ENCODE results near the gene SZT2. TPM values are rescaled to one million over a fixed set of nuclear protein-coding genes. Genes with fewer than 3 reads are reported as not detected.

The SZT2 gene
- total and polyA plus RNA-seq, 2 of the 13 experiments (the other 11 are each of a cell fraction or from before 2014, with no cell fraction given), result 8.0 to 8.8 TPM

DNA sequence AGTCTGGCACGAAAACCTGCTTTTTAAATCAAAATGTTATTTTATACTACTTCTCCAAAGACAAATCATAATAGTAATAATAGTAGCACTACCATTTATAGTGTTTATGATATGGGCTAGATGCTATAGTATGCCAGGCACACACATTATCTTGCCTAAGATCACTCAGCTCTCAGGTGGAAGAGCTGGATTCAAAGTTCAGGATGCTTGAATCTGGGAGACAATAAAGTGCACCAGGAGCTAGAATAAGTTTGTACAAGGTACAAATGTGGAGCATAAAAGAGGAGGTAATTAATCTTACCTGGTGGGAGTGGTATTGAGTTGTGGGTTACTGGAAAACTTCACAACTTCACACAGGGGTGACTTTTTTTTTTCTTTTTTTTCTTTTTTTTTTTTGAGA is 11.9 kb upstream of the SZT2 start:
- no peak overlapping the region for H3K27ac ChIP-seq (ENCODE audit: extremely low read length, insufficient read depth, low read length)
- no peak for FAIRE-seq
- H4K20me1 ChIP-seq (ENCODE audit: insufficient read depth, low read length), result no peaks in the 10 kb centered on the region
- no peak overlapping the region for H3K4me2 ChIP-seq (ENCODE audit: low read depth, low read length)
- no peaks in the 10 kb centered on the region for H3K79me2 ChIP-seq (ENCODE audit: insufficient read depth, low read length)
- WGBS (ENCODE audit: low lambda C conversion rate), result 77% methylated on average over 1 of the region's 1 CpG
- peaks cover 14% of the 10 kb centered on the region for H3K4me1 ChIP-seq (ENCODE audit: insufficient read depth, low read length)
- ATAC-seq, result no peak
- no TSS peak for BruUV-seq (replicated peaks)
- ChIA-PET CTCF (ENCODE audit: low intra/inter-chr PET ratio, low total read pairs) (no interaction called here), POLR2A (interaction anchor here (1.5 kb wide), 1 partner anchor 11 kb away, joined by 3 read pairs; no protein-coding TSS in a partner anchor)
- TF ChIP-seq, protein P1, sequence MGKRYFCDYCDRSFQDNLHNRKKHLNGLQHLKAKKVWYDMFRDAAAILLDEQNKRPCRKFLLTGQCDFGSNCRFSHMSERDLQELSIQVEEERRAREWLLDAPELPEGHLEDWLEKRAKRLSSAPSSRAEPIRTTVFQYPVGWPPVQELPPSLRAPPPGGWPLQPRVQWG (CRISPR knock-in tag; IDR thresholded peaks at IDR 0.05; ENCODE audit: borderline replicate concordance, low read depth), result no peak
- no peak for TF ChIP-seq TAF15 (IDR thresholded peaks at IDR 0.05; ENCODE audit: low read depth, low read length, poor library complexity, severe bottlenecking)
- TF ChIP-seq HOXA9 (CRISPR knock-in tag; IDR thresholded peaks at IDR 0.05; ENCODE audit: borderline replicate concordance), result no peak
- no peaks in the 10 kb centered on the region for H3K27me3 ChIP-seq (ENCODE audit: control insufficient read depth in 1 of 2, insufficient read depth in 2 of 2, low read length in 2 of 2)
- no peak overlapping the region for H2AFZ ChIP-seq (ENCODE audit: low read length)
- no peak for DNase-seq (ENCODE audit: low spot score)
- intact Hi-C loops (cut with micrococcal nuclease; ENCODE audit: unreplicated experiment) (no loop called here), in situ Hi-C loops (cut with HindIII; ENCODE audit: extremely low pct_ligation_motif_present, low pct_unique_long_range_greater_than_20kb) (no loop called here)
- no peak overlapping the region for H3K9ac ChIP-seq (ENCODE audit: insufficient read depth, low read depth, low read length)
- peaks cover 3 to 9% of the 10 kb centered on the region in 2 experiments; a peak in 2 of 5 replicates for H3K36me3 ChIP-seq (replicated peaks in 1 of 2; ENCODE audit: control insufficient read depth in 1 of 2, insufficient read depth in 2 of 2, low read length in 2 of 2)
- no peak overlapping the region for H3K4me3 ChIP-seq (replicated peaks in 1 of 3; ENCODE audit: insufficient read depth in 1 of 3, low read depth in 2 of 3, low read length in 3 of 3)
- no peaks in the 10 kb centered on the region for H3K9me3 ChIP-seq (ENCODE audit: low read length)

DNA sequence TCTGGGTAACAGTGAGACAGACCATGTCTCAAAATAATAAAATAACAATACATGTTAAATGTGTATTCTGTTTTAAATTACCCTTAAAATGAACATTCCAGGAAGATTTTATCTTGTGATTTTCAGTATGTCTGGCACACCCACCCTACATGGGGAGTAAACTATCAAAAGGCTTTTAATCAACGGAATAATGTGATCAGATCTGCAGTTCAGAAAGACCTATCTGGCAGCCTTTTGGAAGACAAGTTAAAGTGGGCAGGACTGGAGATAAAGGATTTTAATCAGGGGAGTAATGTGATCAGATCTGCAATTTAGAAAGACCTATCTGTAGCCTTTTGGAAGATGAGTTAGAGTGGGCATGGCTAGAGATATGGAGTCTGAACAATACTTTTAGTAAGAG is 10.2 kb upstream of the SZT2 start:
- CTCF ChIA-PET (ENCODE audit: low intra/inter-chr PET ratio, low total read pairs), result no interaction called here
- POLR2A ChIA-PET, result no interaction called here
- TF ChIP-seq ZNF589 (CRISPR knock-in tag; conservative IDR thresholded peaks at IDR 0.05) (no peak), NFYC (CRISPR knock-in tag; IDR thresholded peaks at IDR 0.05) (no peak), PRPF4 (IDR thresholded peaks at IDR 0.05; ENCODE audit: low read depth, low read length, poor library complexity, severe bottlenecking) (no peak), KLF9 (CRISPR knock-in tag; IDR thresholded peaks at IDR 0.05; ENCODE audit: low read depth) (no peak), TBL1XR1 (IDR thresholded peaks at IDR 0.05; ENCODE audit: borderline replicate concordance, low read length, partially characterized antibody) (no peak), SAFB2 (CRISPR knock-in tag; IDR thresholded peaks at IDR 0.05; ENCODE audit: borderline replicate concordance, low read depth) (no peak), MEIS1 (CRISPR knock-in tag; IDR thresholded peaks at IDR 0.05; ENCODE audit: borderline replicate concordance) (no peak), NR2F1 (CRISPR knock-in tag; IDR thresholded peaks at IDR 0.05) (no peak), TGIF2 (CRISPR knock-in tag; IDR thresholded peaks at IDR 0.05) (no peak)
- TF ChIP-seq, protein P2, sequence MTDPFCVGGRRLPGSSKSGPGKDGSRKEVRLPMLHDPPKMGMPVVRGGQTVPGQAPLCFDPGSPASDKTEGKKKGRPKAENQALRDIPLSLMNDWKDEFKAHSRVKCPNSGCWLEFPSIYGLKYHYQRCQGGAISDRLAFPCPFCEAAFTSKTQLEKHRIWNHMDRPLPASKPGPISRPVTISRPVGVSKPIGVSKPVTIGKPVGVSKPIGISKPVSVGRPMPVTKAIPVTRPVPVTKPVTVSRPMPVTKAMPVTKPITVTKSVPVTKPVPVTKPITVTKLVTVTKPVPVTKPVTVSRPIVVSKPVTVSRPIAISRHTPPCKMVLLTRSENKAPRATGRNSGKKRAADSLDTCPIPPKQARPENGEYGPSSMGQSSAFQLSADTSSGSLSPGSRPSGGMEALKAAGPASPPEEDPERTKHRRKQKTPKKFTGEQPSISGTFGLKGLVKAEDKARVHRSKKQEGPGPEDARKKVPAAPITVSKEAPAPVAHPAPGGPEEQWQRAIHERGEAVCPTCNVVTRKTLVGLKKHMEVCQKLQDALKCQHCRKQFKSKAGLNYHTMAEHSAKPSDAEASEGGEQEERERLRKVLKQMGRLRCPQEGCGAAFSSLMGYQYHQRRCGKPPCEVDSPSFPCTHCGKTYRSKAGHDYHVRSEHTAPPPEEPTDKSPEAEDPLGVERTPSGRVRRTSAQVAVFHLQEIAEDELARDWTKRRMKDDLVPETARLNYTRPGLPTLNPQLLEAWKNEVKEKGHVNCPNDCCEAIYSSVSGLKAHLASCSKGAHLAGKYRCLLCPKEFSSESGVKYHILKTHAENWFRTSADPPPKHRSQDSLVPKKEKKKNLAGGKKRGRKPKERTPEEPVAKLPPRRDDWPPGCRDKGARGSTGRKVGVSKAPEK (CRISPR knock-in tag; IDR thresholded peaks at IDR 0.05; ENCODE audit: borderline replicate concordance), result no peak
- TF ChIP-seq, protein P3, sequence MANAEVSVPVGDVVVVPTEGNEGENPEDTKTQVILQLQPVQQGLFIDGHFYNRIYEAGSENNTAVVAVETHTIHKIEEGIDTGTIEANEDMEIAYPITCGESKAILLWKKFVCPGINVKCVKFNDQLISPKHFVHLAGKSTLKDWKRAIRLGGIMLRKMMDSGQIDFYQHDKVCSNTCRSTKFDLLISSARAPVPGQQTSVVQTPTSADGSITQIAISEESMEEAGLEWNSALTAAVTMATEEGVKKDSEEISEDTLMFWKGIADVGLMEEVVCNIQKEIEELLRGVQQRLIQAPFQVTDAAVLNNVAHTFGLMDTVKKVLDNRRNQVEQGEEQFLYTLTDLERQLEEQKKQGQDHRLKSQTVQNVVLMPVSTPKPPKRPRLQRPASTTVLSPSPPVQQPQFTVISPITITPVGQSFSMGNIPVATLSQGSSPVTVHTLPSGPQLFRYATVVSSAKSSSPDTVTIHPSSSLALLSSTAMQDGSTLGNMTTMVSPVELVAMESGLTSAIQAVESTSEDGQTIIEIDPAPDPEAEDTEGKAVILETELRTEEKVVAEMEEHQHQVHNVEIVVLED (CRISPR knock-in tag; IDR thresholded peaks at IDR 0.05; ENCODE audit: borderline replicate concordance), result no peak

More for the DNA sequence above, 10.2 kb upstream of the SZT2 start:
- Histone ChIP-seq H3K27me3 (ENCODE audit: control insufficient read depth in 1 of 2, insufficient read depth in 2 of 2, low read length in 2 of 2) (no peaks in the 10 kb centered on the region), H3K36me3 (replicated peaks in 1 of 2; ENCODE audit: control insufficient read depth in 1 of 2, insufficient read depth in 2 of 2, low read length in 2 of 2) (peaks cover 10 to 20% of the 10 kb centered on the region in 2 experiments; a peak in 4 of 5 replicates), H2AFZ (ENCODE audit: low read length) (no peak overlapping the region), H3K9me3 (ENCODE audit: low read length) (no peaks in the 10 kb centered on the region), H3K4me1 (ENCODE audit: insufficient read depth, low read length) (peaks cover 15% of the 10 kb centered on the region), H4K20me1 (ENCODE audit: insufficient read depth, low read length) (no peaks in the 10 kb centered on the region), H3K4me3 (replicated peaks in 1 of 3; ENCODE audit: insufficient read depth in 1 of 3, low read depth in 2 of 3, low read length in 3 of 3) (no peak overlapping the region), H3K4me2 (ENCODE audit: low read depth, low read length) (no peak overlapping the region), H3K27ac (ENCODE audit: extremely low read length, insufficient read depth, low read length) (no peak overlapping the region), H3K79me2 (ENCODE audit: insufficient read depth, low read length) (no peaks in the 10 kb centered on the region), H3K9ac (ENCODE audit: insufficient read depth, low read depth, low read length) (no peak overlapping the region)
- 100% methylated on average over 1 of the region's 1 CpG for WGBS (ENCODE audit: low lambda C conversion rate)
- FAIRE-seq (no peak), ATAC-seq (no peak), DNase-seq (ENCODE audit: low spot score) (no peak)
- intact Hi-C loops (cut with micrococcal nuclease; ENCODE audit: unreplicated experiment) (no loop called here), in situ Hi-C loops (cut with HindIII; ENCODE audit: extremely low pct_ligation_motif_present, low pct_unique_long_range_greater_than_20kb) (no loop called here)
- BruUV-seq (replicated peaks), result no TSS peak
